ENCODE data around the gene GRIP1.

DNA sequence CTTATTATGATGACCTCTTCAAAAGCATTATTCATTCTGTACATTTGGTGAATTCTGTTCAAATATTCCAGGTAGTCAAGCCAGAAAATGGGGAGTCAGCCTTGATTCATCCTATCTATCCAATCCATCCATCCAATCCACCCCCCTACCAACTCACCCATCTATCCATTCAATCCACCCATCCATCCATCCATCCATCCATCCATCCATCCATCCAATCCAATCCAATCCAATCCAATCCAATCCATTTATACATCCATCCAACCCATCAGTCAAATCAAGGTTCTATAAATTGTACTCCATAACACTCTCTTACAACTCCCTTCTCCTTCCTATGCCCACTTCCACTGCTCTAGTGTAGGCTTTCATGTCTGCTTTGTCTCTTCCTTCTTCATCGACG is 35.8 kb upstream of the GRIP1 start:
- TF ChIP-seq, protein P1, sequence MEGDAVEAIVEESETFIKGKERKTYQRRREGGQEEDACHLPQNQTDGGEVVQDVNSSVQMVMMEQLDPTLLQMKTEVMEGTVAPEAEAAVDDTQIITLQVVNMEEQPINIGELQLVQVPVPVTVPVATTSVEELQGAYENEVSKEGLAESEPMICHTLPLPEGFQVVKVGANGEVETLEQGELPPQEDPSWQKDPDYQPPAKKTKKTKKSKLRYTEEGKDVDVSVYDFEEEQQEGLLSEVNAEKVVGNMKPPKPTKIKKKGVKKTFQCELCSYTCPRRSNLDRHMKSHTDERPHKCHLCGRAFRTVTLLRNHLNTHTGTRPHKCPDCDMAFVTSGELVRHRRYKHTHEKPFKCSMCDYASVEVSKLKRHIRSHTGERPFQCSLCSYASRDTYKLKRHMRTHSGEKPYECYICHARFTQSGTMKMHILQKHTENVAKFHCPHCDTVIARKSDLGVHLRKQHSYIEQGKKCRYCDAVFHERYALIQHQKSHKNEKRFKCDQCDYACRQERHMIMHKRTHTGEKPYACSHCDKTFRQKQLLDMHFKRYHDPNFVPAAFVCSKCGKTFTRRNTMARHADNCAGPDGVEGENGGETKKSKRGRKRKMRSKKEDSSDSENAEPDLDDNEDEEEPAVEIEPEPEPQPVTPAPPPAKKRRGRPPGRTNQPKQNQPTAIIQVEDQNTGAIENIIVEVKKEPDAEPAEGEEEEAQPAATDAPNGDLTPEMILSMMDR (IDR thresholded peaks at IDR 0.05): no peak
- TF ChIP-seq POLR2AphosphoS5 (IDR thresholded peaks at IDR 0.05) (no peak), POLR2A (IDR thresholded peaks at IDR 0.05) (no peak)

Data from prostate gland (tissue), 2 donors.